HG03354 (cell line): Measurements from ENCODE around the gene MISP3.

Experiments
- ATAC-seq: cut with Tn5 transposase; IDR thresholded peaks from one replicate; pipeline ENCODE4 v1.9.1; 2021; ENCODE audit warnings: mild to moderate bottlenecking; ENCODE audit not compliant: unreplicated experiment, poor library complexity, severe bottlenecking

The MISP3 gene

DNA sequence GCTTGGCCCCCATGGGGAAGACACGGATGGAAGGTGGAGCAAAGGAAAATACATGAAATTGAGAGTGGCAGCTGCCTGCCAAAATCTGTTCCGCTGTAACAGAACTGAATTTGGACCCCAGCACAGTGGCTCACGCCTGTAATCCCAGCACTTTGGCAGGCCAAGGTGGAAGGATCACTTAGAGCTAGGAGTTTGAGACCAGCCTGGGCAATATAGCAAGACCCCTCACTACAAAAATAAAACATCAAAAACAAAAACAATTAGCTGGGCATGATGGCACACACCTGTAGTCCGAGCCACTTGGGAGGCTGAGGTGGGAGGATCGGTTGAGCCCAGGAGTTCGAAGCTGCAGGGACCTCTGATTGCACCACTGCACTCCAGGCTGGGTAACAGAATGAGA lies 20.1 kb upstream of the MISP3 start:
- no peak for ATAC-seq

DNA sequence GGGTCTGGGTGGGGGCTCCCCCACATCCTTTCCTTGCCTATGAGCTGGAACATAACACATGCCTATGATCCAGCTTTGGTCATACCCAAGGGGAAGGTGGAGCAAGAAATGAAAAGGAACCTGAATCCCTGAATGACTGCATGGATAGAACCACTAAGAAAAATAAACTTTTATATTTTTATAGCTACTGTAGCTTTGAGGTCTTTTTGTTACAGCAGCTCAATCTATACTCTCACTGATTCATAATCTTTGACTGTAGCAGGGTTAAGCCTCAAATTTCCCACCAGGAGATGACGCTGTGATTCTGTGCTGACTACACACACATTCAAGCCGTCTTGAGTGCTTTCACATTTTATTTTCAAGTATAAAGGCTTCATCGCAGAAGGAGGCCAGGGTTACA lies 19.6 kb upstream of the MISP3 start:
- ATAC-seq = no peak

DNA sequence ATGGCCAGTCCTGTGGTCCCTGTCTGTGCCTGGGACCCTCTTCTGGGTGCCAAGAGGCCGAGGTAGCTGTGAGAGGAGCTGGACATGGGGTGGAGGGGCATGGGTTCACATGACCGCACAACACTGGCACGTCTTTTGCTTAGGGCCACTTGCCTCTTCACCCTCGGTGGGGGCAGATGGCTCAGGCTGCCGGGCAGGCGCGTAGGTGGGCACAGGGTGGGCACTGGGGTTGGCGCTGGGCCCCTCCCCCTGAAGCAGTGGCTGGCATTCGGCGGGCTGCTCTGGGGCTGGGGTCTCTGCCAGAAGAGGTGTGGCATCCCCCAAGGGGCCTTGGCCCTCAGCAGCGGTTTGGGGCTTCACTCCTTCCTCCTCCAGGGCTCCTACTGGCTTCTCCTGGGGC lies 19.1 kb upstream of the MISP3 start:
- ATAC-seq = no peak

DNA sequence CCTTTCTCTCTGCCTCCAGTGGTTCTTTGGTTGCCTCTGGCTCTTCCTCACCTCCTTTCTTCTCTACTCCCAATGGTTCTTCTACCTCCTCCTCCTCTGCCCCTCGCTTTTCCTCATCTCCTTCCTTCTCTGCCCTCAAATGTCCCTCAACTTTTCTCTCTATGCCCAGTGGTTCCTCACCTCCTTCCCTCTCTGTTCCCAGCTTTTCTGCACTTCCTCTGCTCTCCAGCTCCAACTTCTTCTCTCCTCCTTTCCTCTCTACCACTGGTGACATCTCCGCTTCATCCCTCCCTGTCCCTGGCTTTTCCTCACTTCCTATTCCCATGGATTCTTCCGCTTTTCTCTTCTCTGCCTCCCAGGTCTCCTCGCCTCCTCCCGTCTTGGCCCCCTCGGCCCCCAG lies 18.5 kb upstream of the MISP3 start:
- no peak for ATAC-seq

GRCh38 chr19:14054721-14055120 lies 17.9 kb upstream of the MISP3 start:
- ATAC-seq = no peak

DNA sequence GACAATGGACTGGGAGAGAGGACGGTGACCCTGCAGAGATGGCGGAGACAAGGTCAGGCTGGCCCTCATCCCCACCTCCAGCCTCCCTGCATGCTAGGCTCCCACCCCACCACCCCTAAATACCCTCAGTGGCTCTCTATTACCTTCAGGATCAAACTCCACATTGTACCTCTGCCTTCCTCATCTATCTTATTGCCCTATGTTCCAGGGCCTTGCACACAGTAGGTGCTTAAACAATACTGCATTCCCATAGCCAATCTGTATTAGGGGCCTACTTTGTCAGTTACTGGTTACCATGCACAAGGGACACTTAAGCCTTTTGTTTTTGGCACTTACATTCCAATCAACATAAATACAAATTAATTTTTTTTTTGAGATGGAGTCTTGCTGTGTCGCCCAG lies 17.2 kb upstream of the MISP3 start:
- ATAC-seq = no peak

- ATAC-seq = no peak
Measured at GRCh38 chr19:14056069-14056666, 16.4 kb upstream of the MISP3 start.

DNA sequence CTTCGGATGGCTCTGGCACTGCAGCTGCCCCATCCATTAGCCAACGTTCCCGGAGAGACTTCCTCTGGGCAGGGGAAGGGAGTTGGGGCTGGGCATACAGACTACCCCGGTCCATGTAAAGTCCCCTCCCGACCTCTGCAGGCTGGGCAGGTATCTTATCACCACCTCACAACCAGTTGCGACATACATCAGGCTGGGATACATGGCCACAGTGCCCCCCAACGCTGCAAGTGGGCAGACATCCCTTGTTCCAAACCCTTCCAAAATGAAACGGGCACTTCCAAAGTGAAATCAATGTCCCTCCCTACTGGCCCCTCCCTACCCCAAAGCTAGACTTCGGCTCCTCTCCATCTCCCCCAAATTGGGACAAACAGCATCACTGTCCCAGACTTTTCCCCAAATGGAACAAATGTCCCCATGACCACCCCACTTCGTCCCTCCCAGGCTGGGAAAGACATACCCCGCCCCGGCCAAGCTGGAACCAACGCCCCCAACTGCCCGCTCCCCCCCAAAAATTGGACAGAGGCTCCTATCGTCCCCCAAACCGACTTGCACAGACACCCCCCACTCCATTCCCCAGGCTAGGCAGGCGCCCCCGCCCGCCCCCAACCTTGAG lies 15.7 kb upstream of the MISP3 start:
- ATAC-seq = no peak

DNA sequence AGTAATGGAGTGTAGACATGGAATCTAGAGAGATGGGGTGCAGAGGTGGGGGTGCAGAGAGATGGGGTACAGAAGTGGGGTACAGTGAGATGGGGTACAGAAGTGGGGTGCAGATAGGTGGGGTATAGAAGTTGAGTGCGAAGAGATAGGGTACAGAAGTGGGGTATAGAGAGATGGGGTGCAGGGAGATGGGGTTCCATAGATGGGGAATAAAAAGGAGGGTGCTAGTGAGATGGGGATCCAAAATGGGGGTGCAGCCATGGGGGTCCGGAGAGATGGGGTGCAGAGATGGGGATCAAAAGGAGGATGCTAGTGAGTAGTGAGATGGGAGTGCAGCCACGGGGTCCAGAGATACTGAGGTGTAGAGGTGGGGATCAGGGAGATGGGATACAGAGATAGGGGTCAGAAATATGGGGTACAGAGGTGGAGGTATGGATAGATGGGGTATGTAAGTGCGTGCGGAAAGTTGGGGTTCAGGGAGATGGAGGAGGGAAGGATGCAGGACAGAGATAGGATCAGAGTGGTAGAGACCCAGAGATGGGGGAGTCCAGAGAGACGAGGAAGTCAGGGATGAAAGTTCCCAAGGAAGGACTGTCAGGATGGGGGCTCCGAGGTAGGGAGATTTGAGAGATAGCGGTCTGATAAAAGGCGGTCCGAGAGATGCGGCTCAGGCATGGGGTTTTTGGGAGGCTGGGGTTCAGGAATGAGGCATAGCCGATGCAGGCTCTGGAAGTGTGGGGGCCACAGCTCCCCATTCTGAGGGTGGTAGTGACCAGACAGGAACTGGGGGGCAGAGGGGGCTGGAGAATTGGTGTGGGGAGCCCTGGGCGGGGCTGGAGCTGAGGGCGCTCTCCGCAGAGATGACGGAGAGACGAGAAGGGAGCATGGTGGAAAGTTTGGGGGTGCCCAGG lies 14.1 kb upstream of the MISP3 start:
- ATAC-seq = no peak

GRCh38 chr19:14059093-14059480 lies 13.5 kb upstream of the MISP3 start:
- no peak for ATAC-seq

- ATAC-seq = no peak
Measured at GRCh38 chr19:14059652-14060155, 12.9 kb upstream of the MISP3 start.

DNA sequence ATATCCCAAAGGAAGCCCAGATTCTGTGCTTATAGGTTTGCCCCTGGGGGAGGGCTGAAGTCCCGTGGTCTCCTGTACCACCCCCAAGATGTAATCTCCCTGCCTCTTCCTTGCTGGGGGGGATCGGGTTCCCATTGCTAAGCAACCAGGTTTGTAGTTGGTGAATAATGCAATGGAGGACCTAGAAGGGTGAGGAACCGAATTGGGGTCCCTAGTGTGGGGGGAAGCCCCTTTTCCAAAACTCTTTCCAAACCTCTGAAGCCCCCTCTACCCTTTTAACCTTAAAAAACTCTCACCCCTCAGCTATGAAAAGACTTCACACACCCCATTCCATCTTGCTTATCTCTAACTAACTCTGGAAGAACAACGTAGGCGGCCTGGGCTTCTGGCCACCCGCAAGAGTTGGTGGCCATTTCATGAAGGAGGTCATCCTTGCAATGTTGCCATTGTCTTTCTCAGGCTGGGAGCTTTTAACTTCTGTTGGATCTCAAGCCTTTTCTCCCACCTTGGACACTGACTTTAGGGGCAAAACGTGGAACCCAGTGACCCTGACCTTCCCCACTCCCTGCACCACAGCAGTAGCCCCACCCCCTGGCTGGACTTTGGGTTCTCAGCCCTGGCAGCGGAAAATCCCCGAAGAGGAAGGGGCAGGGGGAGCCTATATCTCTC lies 11.4 kb upstream of the MISP3 start:
- ATAC-seq = no peak

- ATAC-seq = no peak
Measured at GRCh38 chr19:14061751-14062557, 10.6 kb upstream of the MISP3 start, which contains the start of gene PALM3. Gene PALM3 (minus strand): TSS chr19:14062076. CDS start chr19:14061980, 96 bp downstream.

DNA sequence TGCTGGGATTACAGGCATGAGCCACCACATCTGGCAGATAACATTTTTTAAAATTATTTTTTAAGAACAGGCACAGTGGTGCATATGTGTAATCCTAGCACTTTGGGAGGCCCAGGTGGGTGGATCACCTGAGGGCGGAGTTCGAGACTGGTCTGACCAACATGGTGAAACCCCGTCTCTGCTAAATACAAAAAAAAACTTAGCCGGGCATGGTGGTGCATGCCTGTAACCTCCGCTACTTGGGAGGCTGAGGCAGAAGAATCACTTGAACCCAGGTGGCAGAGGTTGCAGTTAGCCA lies 10.1 kb upstream of the MISP3 start:
- ATAC-seq = no peak

DNA sequence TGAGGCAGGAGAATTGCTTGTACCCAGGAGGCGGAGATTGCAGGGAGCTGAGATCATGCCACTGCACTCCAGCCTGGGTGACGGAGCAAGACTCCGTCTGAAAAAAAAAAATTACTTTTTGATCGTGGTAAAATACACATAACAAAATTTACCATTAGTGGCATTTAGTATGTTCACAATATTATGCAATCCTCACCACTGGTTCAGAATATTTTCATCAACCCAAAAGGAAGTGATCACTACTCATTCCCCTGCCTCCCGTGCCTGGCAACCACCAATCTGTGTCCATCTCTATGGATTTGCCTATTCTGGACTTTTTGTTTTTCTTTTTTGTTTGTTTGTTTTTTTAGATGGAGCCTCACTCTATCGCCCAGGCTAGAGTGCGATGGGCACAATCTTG lies 9.5 kb upstream of the MISP3 start:
- ATAC-seq = no peak

DNA sequence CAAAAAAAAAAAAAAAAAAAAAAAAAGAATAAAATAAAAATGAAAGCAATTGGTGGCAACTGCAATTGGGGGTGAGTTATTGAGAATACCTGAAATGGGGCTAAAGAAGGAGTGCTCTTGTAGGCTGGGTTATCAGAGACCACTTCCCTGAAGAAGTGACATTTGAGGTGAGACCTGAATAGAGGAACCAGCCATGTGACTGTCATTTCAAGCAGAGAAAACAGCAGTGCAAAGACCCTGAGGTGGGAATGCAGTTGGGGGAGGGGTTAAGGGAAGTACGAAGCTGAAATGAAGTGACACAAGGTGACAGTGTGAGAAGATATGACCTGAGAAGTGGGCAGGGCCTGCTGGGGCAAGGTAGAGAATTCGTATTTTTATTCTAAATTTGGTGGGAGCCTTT lies 6.5 kb upstream of the MISP3 start:
- no peak for ATAC-seq

DNA sequence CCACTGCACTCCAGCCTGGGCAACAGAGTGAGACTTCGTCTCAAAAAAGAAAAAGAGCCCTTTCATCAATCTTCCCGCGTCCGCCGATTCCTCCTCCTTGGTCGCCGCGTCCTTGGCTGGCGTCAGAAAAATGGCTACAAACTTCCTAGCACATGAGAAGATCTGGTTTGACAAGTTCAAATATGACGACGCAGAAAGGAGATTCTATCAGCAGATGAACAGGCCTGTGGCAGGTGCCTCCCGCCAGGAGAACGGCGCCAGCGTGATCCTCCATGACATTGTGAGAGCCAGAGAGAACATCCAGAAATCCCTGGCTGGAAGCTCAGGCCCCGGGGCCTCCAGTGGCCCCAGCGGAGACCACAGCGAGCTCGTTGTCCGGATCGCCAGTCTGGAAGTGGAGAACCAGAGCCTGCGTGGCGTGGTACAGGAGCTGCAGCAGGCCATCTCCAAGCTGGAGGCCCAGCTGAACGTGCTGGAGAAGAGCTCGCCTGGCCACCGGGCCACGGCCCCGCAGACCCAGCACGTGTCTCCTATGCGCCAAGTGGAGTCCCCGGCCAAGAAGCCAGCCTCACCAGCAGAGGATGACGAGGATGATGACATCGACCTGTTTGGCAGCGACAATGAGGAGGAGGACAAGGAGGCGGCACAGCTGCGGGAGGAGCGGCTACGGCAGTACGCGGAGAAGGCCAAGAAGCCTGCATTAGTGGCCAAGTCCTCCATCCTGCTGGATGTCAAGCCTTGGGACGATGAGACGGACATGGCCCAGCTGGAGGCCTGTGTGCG lies 2.1 kb upstream of the MISP3 start:
- no peak for ATAC-seq

GRCh38 chr19:14073261-14073924 lies 807 bp downstream of the MISP3 start:
- ATAC-seq = no peak
